Measurements from ENCODE around the gene S100P.
"Not testable (repeated sequence)": the region's sequence is repeated elsewhere in the genome, so short reads cannot be mapped to it uniquely, and the experiment has no call there.

Gene S100P

GRCh38 chr4:6693231-6694176, at the start of gene S100P:
Gene S100P, plus strand, starts transcription at chr4:6693878. Its CDS starts 55 bp downstream, at chr4:6693933.
- no peak for DNase-seq (ENCODE audit: low read depth)

GRCh38 chr4:6644792-6645530, 48.7 kb upstream of the S100P start:
- no peak for DNase-seq (ENCODE audit: low read depth)

GRCh38 chr4:6647169-6647568, 46.5 kb upstream of the S100P start:
- DNase-seq (ENCODE audit: low read depth): no peak

- no peak for DNase-seq (ENCODE audit: low read depth)
Measured at GRCh38 chr4:6647582-6648230, 46.0 kb upstream of the S100P start.

- no peak for DNase-seq (ENCODE audit: low read depth)
Measured at GRCh38 chr4:6649216-6649615, 44.5 kb upstream of the S100P start.

GRCh38 chr4:6654211-6654610, 39.5 kb upstream of the S100P start:
- DNase-seq (ENCODE audit: low read depth): not testable (repeated sequence)

GRCh38 chr4:6655291-6655690, 38.4 kb upstream of the S100P start:
- DNase-seq (ENCODE audit: low read depth): not testable (repeated sequence)

GRCh38 chr4:6655924-6656323, 37.8 kb upstream of the S100P start:
- DNase-seq (ENCODE audit: low read depth): no peak

GRCh38 chr4:6657242-6658208, 36.2 kb upstream of the S100P start:
- DNase-seq (ENCODE audit: low read depth): no peak

- no peak for DNase-seq (ENCODE audit: low read depth)
Measured at GRCh38 chr4:6658209-6658595, 35.5 kb upstream of the S100P start.

GRCh38 chr4:6658597-6659075, 35.0 kb upstream of the S100P start:
- DNase-seq (ENCODE audit: low read depth): no peak

- DNase-seq (ENCODE audit: low read depth): no peak
Measured at GRCh38 chr4:6659897-6660296, 33.8 kb upstream of the S100P start.

GRCh38 chr4:6660430-6660829, 33.2 kb upstream of the S100P start:
- no peak for DNase-seq (ENCODE audit: low read depth)

- DNase-seq (ENCODE audit: low read depth): no peak
Measured at GRCh38 chr4:6662591-6662990, 31.1 kb upstream of the S100P start.

GRCh38 chr4:6663596-6664393, 29.9 kb upstream of the S100P start:
- no peak for DNase-seq (ENCODE audit: low read depth)

- no peak for DNase-seq (ENCODE audit: low read depth)
Measured at GRCh38 chr4:6665320-6665654, 28.4 kb upstream of the S100P start.

GRCh38 chr4:6668391-6668790, 25.3 kb upstream of the S100P start:
- DNase-seq (ENCODE audit: low read depth): no peak

GRCh38 chr4:6671648-6672047, 22.0 kb upstream of the S100P start:
- no peak for DNase-seq (ENCODE audit: low read depth)

- no peak for DNase-seq (ENCODE audit: low read depth)
Measured at GRCh38 chr4:6672131-6672530, 21.5 kb upstream of the S100P start.

- DNase-seq (ENCODE audit: low read depth): not testable (repeated sequence)
Measured at GRCh38 chr4:6672541-6673190, 21.0 kb upstream of the S100P start.

All from fibroblast of the conjunctiva (primary cell).